A673 (cell line): ENCODE data around the gene LDB2. TPM values are rescaled to one million over a fixed set of nuclear protein-coding genes. Genes with fewer than 3 reads are reported as not detected.

Experiments
- BruUV-seq: library from RNA; stranded (reverse); fragments of 400-500 nt; replicated peaks from 2 replicates; lab custom pipeline; 2021; lab: Mats Ljungman, UMichigan
- CTCF ChIA-PET: fragments of 300-600 bp; sonication (Branson Sonifier 250); formaldehyde crosslinking; loops from one replicate; lab custom pipeline; 2022; ENCODE audit warnings: antibody characterized with exemption; lab: Charles Lee
- POLR2A ChIA-PET: fragments of 300-600 bp; sonication (Branson Sonifier 250); formaldehyde crosslinking; loops from one replicate; lab custom pipeline; 2022; ENCODE audit warnings: antibody characterized with exemption; ENCODE audit not compliant: low non-redundant PET; lab: Charles Lee
- DNase-seq: peaks from one replicate; pipeline ENCODE4 v3.0.0-alpha.2; 2015; ENCODE audit warnings: low spot score
- H3K27ac ChIP-seq: fragments of 200-600 bp; sonication (generic); 2 replicates; pipeline ENCODE4 v1.5.1; 2016; ENCODE audit warnings: mixed run types, low read depth, mild to moderate bottlenecking, mixed read lengths, antibody characterized with exemption, low read length; ENCODE audit not compliant: poor library complexity, severe bottlenecking
- H3K27me3 ChIP-seq: fragments of 200-600 bp; sonication (generic); replicated peaks from 2 replicates; pipeline ENCODE4 v1.6.1; 2017; ENCODE audit warnings: mixed run types, low read depth, mild to moderate bottlenecking, mixed read lengths, antibody characterized with exemption, low read length; ENCODE audit not compliant: insufficient read depth, poor library complexity
- H3K36me3 ChIP-seq: fragments of 200-600 bp; sonication (generic); 2 replicates; pipeline ENCODE4 v1.6.1; 2016; ENCODE audit warnings: mixed run types, mild to moderate bottlenecking, mixed read lengths, antibody characterized with exemption, low read length; ENCODE audit not compliant: insufficient read depth, poor library complexity, severe bottlenecking
- H3K4me1 ChIP-seq: fragments of 200-600 bp; sonication (generic); 2 replicates; pipeline ENCODE4 v1.6.1; 2017; ENCODE audit warnings: mixed run types, mild to moderate bottlenecking, mixed read lengths, antibody characterized with exemption, low read length; ENCODE audit not compliant: insufficient read depth, poor library complexity, severe bottlenecking
- H3K4me3 ChIP-seq: fragments of 200-600 bp; sonication (generic); 2 replicates; pipeline ENCODE4 v1.5.1; 2016; ENCODE audit warnings: low read depth, mixed run types, mild to moderate bottlenecking, mixed read lengths, low read length; ENCODE audit not compliant: poor library complexity, severe bottlenecking
- H3K9me3 ChIP-seq: fragments of 200-600 bp; sonication (generic); 2 replicates; pipeline ENCODE4 v1.6.1; 2016; ENCODE audit warnings: mixed run types, low read depth, mild to moderate bottlenecking, mixed read lengths, antibody characterized with exemption, low read length; ENCODE audit not compliant: poor library complexity, severe bottlenecking
- EZH2 ChIP-seq: fragments of 200-600 bp; sonication (generic); IDR thresholded peaks from 2 replicates; pipeline ENCODE4 v1.6.1; 2017; ENCODE audit warnings: borderline replicate concordance, low read depth, mild to moderate bottlenecking, mixed read lengths, antibody characterized with exemption, low read length; ENCODE audit not compliant: poor library complexity, severe bottlenecking
- intact Hi-C: fragments of 100-400 bp; cut with micrococcal nuclease; formaldehyde crosslinking; loops from one replicate; pipeline ENCODE4 v1.10.0; 2022; ENCODE audit not compliant: unreplicated experiment
- total RNA-seq: library from RNA; stranded (reverse); gene quantifications from 2 replicates; pipeline ENCODE4 v1.2.3, GENCODE V29; 2021
- TF ChIP-seq, protein P1 (sequence below): fragments of 300-800, 200-600 bp; sonication (generic); conservative IDR thresholded peaks from 2 replicates; pipeline ENCODE4 v1.5.1; 2017; ENCODE audit warnings: low read depth, mild to moderate bottlenecking, antibody characterized with exemption, low read length, moderate library complexity, mixed read lengths

LDB2 gene
- total RNA-seq, 1 experiment from 2014 or later = 47.4 TPM

DNA sequence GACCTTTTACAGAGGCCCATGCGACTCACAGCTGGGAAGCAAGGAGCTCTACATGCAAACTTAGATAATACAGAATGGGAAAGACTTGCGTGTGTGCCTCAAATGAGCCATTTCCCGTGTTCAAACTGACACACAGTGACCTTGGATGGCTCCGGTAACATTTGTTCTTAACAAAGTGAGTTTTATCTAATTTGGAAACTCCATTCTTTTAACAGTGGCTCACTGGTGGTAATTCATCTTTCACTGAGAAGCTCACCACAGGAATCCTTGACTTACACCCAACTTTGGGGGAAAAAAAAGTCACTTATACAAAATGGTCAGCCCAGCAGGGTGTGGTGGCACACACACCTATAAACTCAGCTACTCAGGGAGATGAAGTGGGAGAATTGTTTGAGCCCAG is 190.6 kb downstream of the LDB2 start:
- no peak overlapping the region for H3K4me3 ChIP-seq
- peaks cover 5% of the 10 kb centered on the region for H3K4me1 ChIP-seq
- no peaks in the 10 kb centered on the region for H3K36me3 ChIP-seq
- no peaks in the 10 kb centered on the region for H3K9me3 ChIP-seq
- no TSS peak for BruUV-seq
- intact Hi-C loops = no loop called here
- no peak for TF ChIP-seq EZH2
- TF ChIP-seq, protein P1, sequence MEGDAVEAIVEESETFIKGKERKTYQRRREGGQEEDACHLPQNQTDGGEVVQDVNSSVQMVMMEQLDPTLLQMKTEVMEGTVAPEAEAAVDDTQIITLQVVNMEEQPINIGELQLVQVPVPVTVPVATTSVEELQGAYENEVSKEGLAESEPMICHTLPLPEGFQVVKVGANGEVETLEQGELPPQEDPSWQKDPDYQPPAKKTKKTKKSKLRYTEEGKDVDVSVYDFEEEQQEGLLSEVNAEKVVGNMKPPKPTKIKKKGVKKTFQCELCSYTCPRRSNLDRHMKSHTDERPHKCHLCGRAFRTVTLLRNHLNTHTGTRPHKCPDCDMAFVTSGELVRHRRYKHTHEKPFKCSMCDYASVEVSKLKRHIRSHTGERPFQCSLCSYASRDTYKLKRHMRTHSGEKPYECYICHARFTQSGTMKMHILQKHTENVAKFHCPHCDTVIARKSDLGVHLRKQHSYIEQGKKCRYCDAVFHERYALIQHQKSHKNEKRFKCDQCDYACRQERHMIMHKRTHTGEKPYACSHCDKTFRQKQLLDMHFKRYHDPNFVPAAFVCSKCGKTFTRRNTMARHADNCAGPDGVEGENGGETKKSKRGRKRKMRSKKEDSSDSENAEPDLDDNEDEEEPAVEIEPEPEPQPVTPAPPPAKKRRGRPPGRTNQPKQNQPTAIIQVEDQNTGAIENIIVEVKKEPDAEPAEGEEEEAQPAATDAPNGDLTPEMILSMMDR = no peak
- no peak overlapping the region for H3K27ac ChIP-seq
- DNase-seq = no peak
- CTCF ChIA-PET = no interaction called here
- H3K27me3 ChIP-seq = no peaks in the 10 kb centered on the region
- POLR2A ChIA-PET = no interaction called here

DNA sequence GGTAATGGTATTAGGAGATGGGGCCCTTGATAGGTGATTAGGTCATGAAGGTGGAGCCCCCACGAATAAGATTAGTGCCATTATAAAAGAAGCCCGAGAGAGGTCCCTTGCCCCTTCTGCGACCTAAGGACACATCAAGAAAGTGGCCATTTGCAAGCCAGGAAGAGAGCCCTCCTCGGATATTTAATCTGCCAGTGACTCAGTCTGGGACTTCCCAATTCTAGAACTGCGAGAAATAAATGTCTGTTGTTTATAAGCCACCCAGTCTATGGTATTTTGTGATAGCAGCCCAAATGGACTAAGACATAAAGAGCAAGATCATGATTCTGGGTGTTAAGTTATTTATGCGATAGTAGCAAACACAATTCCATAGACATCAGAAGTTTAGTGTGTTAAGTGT is 192.2 kb downstream of the LDB2 start:
- Histone ChIP-seq H3K9me3 (no peaks in the 10 kb centered on the region), H3K27me3 (no peaks in the 10 kb centered on the region), H3K36me3 (no peaks in the 10 kb centered on the region), H3K4me3 (no peak overlapping the region), H3K27ac (no peak overlapping the region), H3K4me1 (peaks cover 5% of the 10 kb centered on the region)
- intact Hi-C loops = no loop called here
- no peak for DNase-seq
- ChIA-PET CTCF (no interaction called here), POLR2A (no interaction called here)
- TF ChIP-seq, protein P1 = no peak
- no peak for TF ChIP-seq EZH2
- no TSS peak for BruUV-seq

DNA sequence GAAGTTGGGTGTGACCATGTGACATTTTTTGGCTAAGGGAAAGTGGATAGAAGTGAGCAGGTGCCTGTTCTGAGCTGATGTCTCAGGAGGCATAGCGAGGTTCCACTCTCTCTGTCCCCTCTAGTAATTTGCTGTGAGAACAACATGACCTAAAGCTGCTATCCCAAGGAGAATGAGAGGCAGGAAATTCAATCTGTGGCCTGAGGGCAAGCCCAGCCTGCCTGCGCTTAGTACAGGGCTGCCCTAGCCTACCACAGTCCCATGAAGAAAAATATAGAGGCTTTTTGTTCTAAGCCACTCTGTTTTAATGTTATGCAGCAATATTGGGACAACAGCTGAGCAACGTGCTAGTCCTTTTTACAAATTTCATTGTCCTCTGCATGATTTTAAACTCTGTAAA is 193.1 kb downstream of the LDB2 start:
- H3K27ac ChIP-seq = no peak overlapping the region
- H3K4me1 ChIP-seq = peaks cover 5% of the 10 kb centered on the region
- BruUV-seq = no TSS peak
- no peak overlapping the region for H3K4me3 ChIP-seq
- CTCF ChIA-PET = no interaction called here
- DNase-seq = no peak
- no peaks in the 10 kb centered on the region for H3K9me3 ChIP-seq
- no peak for TF ChIP-seq EZH2
- TF ChIP-seq, protein P1 = no peak
- intact Hi-C loops = no loop called here
- H3K36me3 ChIP-seq = no peaks in the 10 kb centered on the region
- POLR2A ChIA-PET = no interaction called here
- no peaks in the 10 kb centered on the region for H3K27me3 ChIP-seq
